ENCODE measurements around the gene KCMF1. TPM values are rescaled to one million over a fixed set of nuclear protein-coding genes. Genes with fewer than 3 reads are reported as not detected.

KCMF1 gene
- total and polyA plus RNA-seq, 2 of the 13 experiments (the other 11 are each of a cell fraction or from before 2014, with no cell fraction given), result 62.1 to 116 TPM

DNA sequence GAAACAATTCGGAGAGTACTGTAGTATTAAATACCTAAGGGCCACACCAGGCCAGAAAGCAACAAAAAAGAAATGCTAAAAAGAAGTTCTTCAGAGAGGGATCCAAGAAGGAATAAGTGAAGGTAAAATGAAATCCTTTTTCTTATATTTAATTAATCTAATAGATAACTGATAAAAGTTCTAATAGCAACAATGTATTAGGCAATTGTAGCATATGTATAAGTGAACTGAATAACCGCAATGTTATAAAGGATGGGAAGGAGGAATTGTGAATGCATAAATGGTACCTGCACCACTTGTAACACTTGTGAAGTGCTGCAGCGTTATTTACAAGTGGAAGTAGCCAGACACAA, 43.7 kb upstream of the KCMF1 start (continued):
- TF ChIP-seq, protein P1, sequence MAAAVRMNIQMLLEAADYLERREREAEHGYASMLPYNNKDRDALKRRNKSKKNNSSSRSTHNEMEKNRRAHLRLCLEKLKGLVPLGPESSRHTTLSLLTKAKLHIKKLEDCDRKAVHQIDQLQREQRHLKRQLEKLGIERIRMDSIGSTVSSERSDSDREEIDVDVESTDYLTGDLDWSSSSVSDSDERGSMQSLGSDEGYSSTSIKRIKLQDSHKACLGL (CRISPR knock-in tag; IDR thresholded peaks at IDR 0.05), result no peak
- TF ChIP-seq ZNF12 (CRISPR knock-in tag; IDR thresholded peaks at IDR 0.05) (no peak), ZNF34 (CRISPR knock-in tag; IDR thresholded peaks at IDR 0.05; ENCODE audit: borderline replicate concordance) (no peak), ZNF484 (CRISPR knock-in tag; IDR thresholded peaks at IDR 0.05; ENCODE audit: borderline replicate concordance, low read depth) (no peak), KLF15 (CRISPR knock-in tag; IDR thresholded peaks at IDR 0.05; ENCODE audit: borderline replicate concordance) (no peak), ZNF816 (CRISPR knock-in tag; IDR thresholded peaks at IDR 0.05; ENCODE audit: borderline replicate concordance) (no peak), FOXK2 (IDR thresholded peaks at IDR 0.05) (no peak), ZNF577 (CRISPR knock-in tag; IDR thresholded peaks at IDR 0.05; ENCODE audit: borderline replicate concordance, low read depth) (no peak), ZNF501 (CRISPR knock-in tag; IDR thresholded peaks at IDR 0.05) (no peak)
- TF ChIP-seq, protein P2, sequence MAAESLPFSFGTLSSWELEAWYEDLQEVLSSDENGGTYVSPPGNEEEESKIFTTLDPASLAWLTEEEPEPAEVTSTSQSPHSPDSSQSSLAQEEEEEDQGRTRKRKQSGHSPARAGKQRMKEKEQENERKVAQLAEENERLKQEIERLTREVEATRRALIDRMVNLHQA (CRISPR knock-in tag; IDR thresholded peaks at IDR 0.05), result 0 out of 2 replicates have a peak, but pooled peaks have one; percentile 22
- TF ChIP-seq, protein P3, sequence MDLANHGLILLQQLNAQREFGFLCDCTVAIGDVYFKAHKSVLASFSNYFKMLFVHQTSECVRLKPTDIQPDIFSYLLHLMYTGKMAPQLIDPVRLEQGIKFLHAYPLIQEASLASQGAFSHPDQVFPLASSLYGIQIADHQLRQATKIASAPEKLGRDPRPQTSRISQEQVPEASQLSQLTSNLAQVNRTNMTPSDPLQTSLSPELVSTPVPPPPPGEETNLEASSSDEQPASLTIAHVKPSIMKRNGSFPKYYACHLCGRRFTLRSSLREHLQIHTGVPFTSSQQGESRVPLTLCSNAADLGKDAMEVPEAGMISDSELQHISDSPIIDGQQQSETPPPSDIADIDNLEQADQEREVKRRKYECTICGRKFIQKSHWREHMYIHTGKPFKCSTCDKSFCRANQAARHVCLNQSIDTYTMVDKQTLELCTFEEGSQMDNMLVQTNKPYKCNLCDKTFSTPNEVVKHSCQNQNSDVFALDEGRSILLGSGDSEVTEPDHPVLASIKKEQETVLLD (CRISPR knock-in tag; IDR thresholded peaks at IDR 0.05; ENCODE audit: low read depth), result no peak

DNA sequence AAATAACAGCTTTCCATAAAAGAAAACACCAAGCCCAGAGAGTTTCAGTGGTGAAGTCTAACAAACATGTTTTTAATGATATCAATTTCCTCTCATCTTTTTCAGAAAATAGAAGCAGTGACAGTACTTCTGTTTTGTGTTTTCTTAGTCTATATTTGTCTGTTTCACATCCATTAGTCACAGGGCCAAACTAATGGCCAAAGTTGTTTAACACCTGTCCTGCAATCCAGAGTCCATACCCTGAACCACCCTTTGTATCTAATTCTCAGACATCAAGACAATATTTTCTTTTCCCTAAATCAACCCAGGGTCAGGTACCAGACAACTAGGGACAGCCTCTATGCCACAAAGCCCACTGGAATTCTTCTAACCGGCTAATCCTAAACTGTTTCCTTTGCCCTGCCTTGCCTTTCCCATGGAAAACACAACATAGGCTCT, 39.6 kb upstream of the KCMF1 start:
- Histone ChIP-seq H3K27me3 (ENCODE audit: control insufficient read depth in 1 of 2, insufficient read depth in 2 of 2, low read length in 2 of 2) (no peaks in the 10 kb centered on the region), H3K9ac (ENCODE audit: insufficient read depth, low read depth, low read length) (no peak overlapping the region), H3K36me3 (replicated peaks in 1 of 2; ENCODE audit: control insufficient read depth in 1 of 2, insufficient read depth in 2 of 2, low read length in 2 of 2) (no peaks in the 10 kb centered on the region), H3K9me3 (ENCODE audit: low read length) (no peaks in the 10 kb centered on the region), H3K4me1 (ENCODE audit: insufficient read depth, low read length) (peaks cover 32% of the 10 kb centered on the region), H3K27ac (ENCODE audit: extremely low read length, insufficient read depth, low read length) (no peak overlapping the region), H3K79me2 (ENCODE audit: insufficient read depth, low read length) (no peaks in the 10 kb centered on the region), H4K20me1 (ENCODE audit: insufficient read depth, low read length) (no peaks in the 10 kb centered on the region), H3K4me3 (replicated peaks in 1 of 3; ENCODE audit: insufficient read depth in 1 of 3, low read depth in 2 of 3, low read length in 3 of 3) (0 out of 6 replicates have a peak overlapping the region, but pooled peaks of 1 of the 3 experiments have one; percentile 11), H2AFZ (ENCODE audit: low read length) (no peak overlapping the region), H3K4me2 (ENCODE audit: low read depth, low read length) (0 out of 2 replicates have a peak overlapping the region, but pooled peaks have one; percentile 8)
- CTCF ChIA-PET (ENCODE audit: low intra/inter-chr PET ratio, low total read pairs), result no interaction called here
- POLR2A ChIA-PET, result interaction anchor here (0.9 kb wide), 1 partner anchor 39 kb away, joined by 4 read pairs; no protein-coding TSS in a partner anchor
- no peak for DNase-seq (ENCODE audit: low spot score)
- intact Hi-C loops (cut with micrococcal nuclease; ENCODE audit: unreplicated experiment), result no loop called here
- FAIRE-seq, result no peak
- no TSS peak for BruUV-seq (replicated peaks)
- WGBS (ENCODE audit: low lambda C conversion rate), result 20% methylated on average over 1 of the region's 1 CpG
- in situ Hi-C loops (cut with HindIII; ENCODE audit: extremely low pct_ligation_motif_present, low pct_unique_long_range_greater_than_20kb), result no loop called here
- ATAC-seq, result peak; percentile 25; the same call in 1 of the 3 replicates
- TF ChIP-seq MED1 (CRISPR knock-in tag; IDR thresholded peaks at IDR 0.05), result 0 out of 2 replicates have a peak, but pooled peaks have one; percentile 12
- TF ChIP-seq MYC (CRISPR knock-in tag; IDR thresholded peaks at IDR 0.05; ENCODE audit: borderline replicate concordance), result no peak
- peak; percentile 16 for TF ChIP-seq TEAD3 (CRISPR knock-in tag; optimal IDR thresholded peaks at IDR 0.05; ENCODE audit: borderline replicate concordance)
- no peak for TF ChIP-seq DNMT3B (CRISPR knock-in tag; conservative IDR thresholded peaks at IDR 0.05)
- TF ChIP-seq FOXP1 (IDR thresholded peaks at IDR 0.05), result no peak
- TF ChIP-seq FOXP1 (CRISPR knock-in tag; IDR thresholded peaks at IDR 0.05), result 0 out of 2 replicates have a peak, but pooled peaks have one; percentile 9
- 0 out of 2 replicates have a peak, but pooled peaks have one; percentile 36 for TF ChIP-seq SAP130 (CRISPR knock-in tag; IDR thresholded peaks at IDR 0.05; ENCODE audit: low read depth)
- TF ChIP-seq, protein P4, sequence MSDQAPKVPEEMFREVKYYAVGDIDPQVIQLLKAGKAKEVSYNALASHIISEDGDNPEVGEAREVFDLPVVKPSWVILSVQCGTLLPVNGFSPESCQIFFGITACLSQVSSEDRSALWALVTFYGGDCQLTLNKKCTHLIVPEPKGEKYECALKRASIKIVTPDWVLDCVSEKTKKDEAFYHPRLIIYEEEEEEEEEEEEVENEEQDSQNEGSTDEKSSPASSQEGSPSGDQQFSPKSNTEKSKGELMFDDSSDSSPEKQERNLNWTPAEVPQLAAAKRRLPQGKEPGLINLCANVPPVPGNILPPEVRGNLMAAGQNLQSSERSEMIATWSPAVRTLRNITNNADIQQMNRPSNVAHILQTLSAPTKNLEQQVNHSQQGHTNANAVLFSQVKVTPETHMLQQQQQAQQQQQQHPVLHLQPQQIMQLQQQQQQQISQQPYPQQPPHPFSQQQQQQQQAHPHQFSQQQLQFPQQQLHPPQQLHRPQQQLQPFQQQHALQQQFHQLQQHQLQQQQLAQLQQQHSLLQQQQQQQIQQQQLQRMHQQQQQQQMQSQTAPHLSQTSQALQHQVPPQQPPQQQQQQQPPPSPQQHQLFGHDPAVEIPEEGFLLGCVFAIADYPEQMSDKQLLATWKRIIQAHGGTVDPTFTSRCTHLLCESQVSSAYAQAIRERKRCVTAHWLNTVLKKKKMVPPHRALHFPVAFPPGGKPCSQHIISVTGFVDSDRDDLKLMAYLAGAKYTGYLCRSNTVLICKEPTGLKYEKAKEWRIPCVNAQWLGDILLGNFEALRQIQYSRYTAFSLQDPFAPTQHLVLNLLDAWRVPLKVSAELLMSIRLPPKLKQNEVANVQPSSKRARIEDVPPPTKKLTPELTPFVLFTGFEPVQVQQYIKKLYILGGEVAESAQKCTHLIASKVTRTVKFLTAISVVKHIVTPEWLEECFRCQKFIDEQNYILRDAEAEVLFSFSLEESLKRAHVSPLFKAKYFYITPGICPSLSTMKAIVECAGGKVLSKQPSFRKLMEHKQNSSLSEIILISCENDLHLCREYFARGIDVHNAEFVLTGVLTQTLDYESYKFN (CRISPR knock-in tag; conservative IDR thresholded peaks at IDR 0.05), result peak; percentile 40
- no peak for TF ChIP-seq SETDB1 (CRISPR knock-in tag; IDR thresholded peaks at IDR 0.05; ENCODE audit: borderline replicate concordance)
